GM10847 (cell line): ENCODE results near the gene AKR7A3.

Experiments used
- POLR2A ChIP-seq: IDR thresholded peaks from 2 replicates; pipeline ENCODE4 v1.6.1; 2011; ENCODE audit not compliant: insufficient read length; ENCODE audit errors: extremely low read depth

The AKR7A3 gene

GRCh38 chr1:19240673-19241538, 47.7 kb downstream of the AKR7A3 start:
- TF ChIP-seq POLR2A, result no peak

GRCh38 chr1:19239876-19240275, 48.7 kb downstream of the AKR7A3 start:
- no peak for TF ChIP-seq POLR2A

GRCh38 chr1:19234224-19234623, 54.3 kb downstream of the AKR7A3 start:
- TF ChIP-seq POLR2A, result no peak
